K562 (cell line): Measurements from ENCODE around the gene FOS. TPM values are rescaled to one million over a fixed set of nuclear protein-coding genes. Genes with fewer than 3 reads are reported as not detected.
"Not testable (repeated sequence)": the region's sequence is repeated elsewhere in the genome, so short reads cannot be mapped to it uniquely, and the experiment has no call there.

ENCODE experiments used
- ATAC-seq: fragments of 200-7000 bp; cut with Tn5 transposase; 3 replicates; pipeline ENCODE4 v1.9.1; 2020; ENCODE audit warnings: moderate library complexity
- BruUV-seq: library from RNA; stranded (reverse); fragments of 400-500 nt; replicated peaks from 2 replicates; lab custom pipeline; 2021; lab: Mats Ljungman, UMichigan
- CTCF ChIA-PET: fragments of 300-600 bp; formaldehyde crosslinking; extraction: SDS; loops from one replicate; lab custom pipeline; 2021; ENCODE audit warnings: low intra/inter-chr PET ratio; lab: Yijun Ruan, JAX
- POLR2A ChIA-PET: fragments of 300-600, 350-650 bp; sonication (Branson Sonifier 250); formaldehyde crosslinking; extraction: SDS; loops from one replicate; lab custom pipeline; 2021; ENCODE audit warnings: antibody characterized with exemption, inconsistent platforms; lab: Yijun Ruan, JAX
- DNase-seq, 4 experiments: peaks; one replicate each; pipeline versions ENCODE4 v3.0.0 to v3.0.0-alpha.2; 2011 to 2018; ENCODE audit warnings: low spot score in 3 of 4, mixed read lengths in 3 of 4; ENCODE audit errors: extremely low read depth in 1 of 4
- FAIRE-seq: peaks from 2 replicates; lab custom pipeline; 2011; peaks lifted over from hg19 to GRCh38; lab: Jason Lieb, UNC
- H2AFZ ChIP-seq: 2 replicates; pipeline ENCODE4 v1.6.0; 2011; ENCODE audit warnings: low read depth, low read length, control low read depth, inconsistent platforms
- H3K27ac ChIP-seq: fragments of 200-600 bp; 3 replicates; pipeline ENCODE4 v1.8.0; 2011; ENCODE audit warnings: low read depth, mild to moderate bottlenecking, control low read depth, inconsistent platforms, low read length, moderate library complexity, mixed read lengths; ENCODE audit errors: extremely low read depth
- H3K27me3 ChIP-seq, 2 experiments: fragments of 300-600 bp in 1 of 2; 2 replicates in 1 of 2; 3 replicates in 1 of 2; pipeline versions ENCODE4 v1.6.0 to v1.8.0; 2011; ENCODE audit warnings: inconsistent platforms in 2 of 2, low read length in 2 of 2, mild to moderate bottlenecking in 1 of 2, mixed read lengths in 1 of 2, moderate library complexity in 1 of 2; ENCODE audit not compliant: control insufficient read depth in 2 of 2, insufficient read depth in 2 of 2
- H3K36me3 ChIP-seq: fragments of 300-600 bp; 3 replicates; pipeline ENCODE4 v1.8.0; 2011; ENCODE audit warnings: mild to moderate bottlenecking, low read length, inconsistent platforms; ENCODE audit not compliant: control insufficient read depth, insufficient read depth
- H3K4me1 ChIP-seq, 2 experiments: fragments of 200-600 bp in 1 of 2; replicated peaks in 1 of 2; 2 replicates in 1 of 2; 3 replicates in 1 of 2; pipeline versions ENCODE4 v1.5.1 to v1.8.0; 2011; ENCODE audit warnings: inconsistent platforms in 2 of 2, low read length in 2 of 2, mild to moderate bottlenecking in 1 of 2, mixed read lengths in 1 of 2, moderate library complexity in 1 of 2; ENCODE audit not compliant: control insufficient read depth in 2 of 2, insufficient read depth in 2 of 2
- H3K4me2 ChIP-seq: 2 replicates; pipeline ENCODE4 v1.6.1; 2011; ENCODE audit warnings: low read length, control low read depth, inconsistent platforms, mixed read lengths; ENCODE audit not compliant: insufficient read depth
- H3K4me3 ChIP-seq: fragments of 200-600 bp; sonication (generic), shearing (Covaris generic); 2 replicates; pipeline ENCODE4 v1.5.1; 2016; ENCODE audit warnings: control low read depth, inconsistent platforms
- H3K79me2 ChIP-seq: fragments of 200-600 bp; 3 replicates; pipeline ENCODE4 v1.8.0; 2011; ENCODE audit warnings: low read length, inconsistent platforms; ENCODE audit not compliant: control insufficient read depth, insufficient read depth
- H3K9ac ChIP-seq, 2 experiments: 2 replicates each; pipeline versions ENCODE4 v1.6.0 to v1.6.1; 2011; ENCODE audit warnings: low read depth in 2 of 2, low read length in 2 of 2, control low read depth in 1 of 2, inconsistent platforms in 1 of 2, mild to moderate bottlenecking in 1 of 2, mixed read lengths in 1 of 2; ENCODE audit not compliant: insufficient read depth in 1 of 2
- H3K9me1 ChIP-seq: one replicate; pipeline ENCODE4 v1.6.0; 2011; ENCODE audit warnings: inconsistent platforms, mild to moderate bottlenecking, low read length, moderate library complexity; ENCODE audit not compliant: control insufficient read depth, insufficient read depth
- H3K9me3 ChIP-seq: replicated peaks from 2 replicates; pipeline ENCODE4 v1.5.1; 2011; ENCODE audit warnings: low read depth, low read length, inconsistent platforms; ENCODE audit not compliant: control insufficient read depth, insufficient read depth
- H4K20me1 ChIP-seq: replicated peaks from 2 replicates; pipeline ENCODE4 v1.6.1; 2011; ENCODE audit warnings: low read length, inconsistent platforms, mixed read lengths; ENCODE audit not compliant: control insufficient read depth, insufficient read depth
- CHD7 ChIP-seq: fragments of 200-600 bp; sonication (generic); IDR thresholded peaks from one replicate; pipeline ENCODE4 v1.6.1; 2012; ENCODE audit warnings: mild to moderate bottlenecking, low read depth, low read length, inconsistent platforms
- ZNF384 ChIP-seq: IDR thresholded peaks from 2 replicates; pipeline ENCODE4 v1.6.1; 2012; ENCODE audit warnings: low read depth, low read length, improper control_type of control experiment
- ZNF551 ChIP-seq: fragments of 250-450 bp; sonication (Bioruptor Pico); IDR thresholded peaks from 2 replicates; pipeline ENCODE4 v1.5.0; 2021; ENCODE audit warnings: mild to moderate bottlenecking, moderate library complexity
- WGBS: fragments of 100-300 bp; shearing (Covaris generic); methylation state at CpG from one replicate; pipeline ENCODE4 v1.1.6; 2016; ENCODE audit warnings: low coverage, mixed read lengths; ENCODE audit not compliant: insufficient coverage; ENCODE audit errors: missing lambda C conversion rate; 5-methylcytosine and 5-hydroxymethylcytosine counted together
- in situ Hi-C: fragments of 300-500 bp; cut with MboI; formaldehyde crosslinking; loops from 4 replicates; pipeline ENCODE4 v1.15.0; 2018; ENCODE audit warnings: inconsistent platforms, mixed read lengths
- intact Hi-C: fragments of 100-400 bp; cut with micrococcal nuclease; formaldehyde crosslinking; loops from 2 replicates; pipeline ENCODE4 v1.14.2; 2022
- polyA plus RNA-seq, 8 experiments: library from polyadenylated mRNA; depleted of rRNA in 4 of 8; stranded (reverse) in 5 of 8; unstranded in 3 of 8; fragments of >200 nt; fragmentation: Nextera tagmentation in 2 of 8; fragmentation: Illumina TruSeq in 1 of 8; extraction: Ambion mirVana in 2 of 8; extraction: Trizol in 1 of 8; gene quantifications; 2 replicates each; pipeline versions ENCODE4 v1.2.1 to v1.2.3, GENCODE V29; 2011 to 2014; ENCODE audit warnings: inconsistent platforms in 1 of 8, missing spikeins in 1 of 8
- total RNA-seq, 7 experiments: library from RNA; depleted of rRNA in 6 of 7; stranded (reverse); fragments of >200 nt in 6 of 7; fragmentation: Illumina TruSeq in 2 of 7; extraction: Trizol in 2 of 7; gene quantifications; 2 replicates each; pipeline versions ENCODE4 v1.2.1 to v1.2.3, GENCODE V29; 2011 to 2021; ENCODE audit warnings: low replicate concordance in 1 of 7

FOS gene
- total and polyA plus RNA-seq, 9 of the 15 experiments (the other 6 are each of a cell fraction or from before 2014, with no cell fraction given), result 0.54 to 13.8 (median 8.9) TPM

DNA sequence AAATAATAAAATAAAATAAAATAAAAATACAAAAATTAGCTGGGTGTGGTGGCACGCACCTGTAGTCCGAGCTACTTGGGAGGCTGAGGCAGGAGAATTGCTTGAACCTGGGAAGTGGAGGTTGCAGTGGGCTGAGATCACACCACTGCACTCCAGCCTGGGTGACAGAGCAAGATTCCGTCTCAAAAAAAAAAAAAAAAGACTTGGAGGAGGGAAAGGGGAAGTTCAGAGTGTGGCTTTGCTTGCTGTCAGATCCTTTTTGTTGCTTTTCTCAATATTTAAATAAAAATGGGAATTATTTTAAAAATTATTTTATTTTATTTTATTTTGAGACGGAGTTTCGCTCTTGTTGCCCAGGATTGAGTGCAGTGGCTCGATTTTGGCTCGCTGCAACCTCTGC is 43.4 kb upstream of the FOS start:
- 87% methylated on average over 6 of the region's 7 CpGs for WGBS
- POLR2A ChIA-PET, BruUV-seq, H3K36me3 ChIP-seq, H3K9me3 ChIP-seq, H3K9me1 ChIP-seq, CTCF ChIA-PET, FAIRE-seq, H3K9ac ChIP-seq, H3K27ac ChIP-seq, H3K79me2 ChIP-seq, intact Hi-C loops, H4K20me1 ChIP-seq, in situ Hi-C loops, ATAC-seq, H2AFZ ChIP-seq, H3K27me3 ChIP-seq, DNase-seq, H3K4me3 ChIP-seq, H3K4me2 ChIP-seq: not testable (repeated sequence)
- TF ChIP-seq ZNF384, result 0 out of 2 replicates have a peak, but pooled peaks have one; percentile 47
- H3K4me1 ChIP-seq, result peaks cover 10 to 12% of the 10 kb centered on the region in 2 experiments; a peak in 4 of 5 replicates

DNA sequence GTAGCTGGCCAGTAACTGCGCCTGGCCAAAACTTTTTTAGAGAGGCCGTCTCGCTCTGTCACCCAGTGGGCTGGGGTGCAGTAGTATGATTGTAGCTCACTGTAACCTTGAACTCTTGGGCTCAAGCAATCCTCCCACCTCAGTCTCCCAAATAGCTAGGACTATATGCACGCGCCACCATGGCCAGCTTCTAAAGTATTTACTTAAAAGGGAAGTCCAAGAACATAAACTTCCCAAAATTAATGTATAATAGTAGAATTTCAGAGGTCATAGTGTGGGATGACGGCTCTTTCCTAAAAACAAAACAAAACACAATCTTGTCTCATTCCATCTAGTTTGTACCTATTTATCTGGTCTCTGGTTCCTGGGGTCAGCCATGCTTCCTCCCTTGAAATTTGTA is 42.2 kb upstream of the FOS start:
- WGBS, result 82% methylated on average over 6 of the region's 6 CpGs
- CTCF ChIA-PET, result no interaction called here

More for the DNA sequence above, 42.2 kb upstream of the FOS start:
- H3K4me1 ChIP-seq, result peaks cover 5 to 8% of the 10 kb centered on the region in 2 experiments; a peak in 4 of 5 replicates
- H2AFZ ChIP-seq, result 0 out of 2 replicates have a peak overlapping the region, but pooled peaks have one; percentile 44
- H3K36me3 ChIP-seq, result no peaks in the 10 kb centered on the region
- H4K20me1 ChIP-seq, result no peaks in the 10 kb centered on the region
- DNase-seq (no peak), FAIRE-seq (no peak), ATAC-seq (no peak)
- H3K27ac ChIP-seq, result no peak overlapping the region
- TF ChIP-seq CHD7 (no peak), ZNF551 (CRISPR knock-in tag) (no peak)
- intact Hi-C loops, result no loop called here
- in situ Hi-C loops, result no loop called here
- H3K9me1 ChIP-seq, result no peaks in the 10 kb centered on the region
- no peak overlapping the region for H3K4me2 ChIP-seq
- no peak overlapping the region for H3K4me3 ChIP-seq
- POLR2A ChIA-PET, result no interaction called here
- no peak overlapping the region for H3K9ac ChIP-seq
- no peaks in the 10 kb centered on the region for H3K79me2 ChIP-seq
- no peaks in the 10 kb centered on the region for H3K27me3 ChIP-seq
- H3K9me3 ChIP-seq, result no peaks in the 10 kb centered on the region
- no TSS peak for BruUV-seq
